HepG2 (cell line): ENCODE measurements around the gene CDK17. TPM values are rescaled to one million over a fixed set of nuclear protein-coding genes. Genes with fewer than 3 reads are reported as not detected.
A peak's percentile ranks its signal among the peaks of the same experiment; 100 is the strongest.

Source experiments
- ATAC-seq: fragments of 200-7000 bp; cut with Tn5 transposase; 3 replicates; pipeline ENCODE4 v1.9.1; 2020; ENCODE audit warnings: mild to moderate bottlenecking, moderate library complexity
- BruUV-seq: library from RNA; stranded (reverse); fragments of 400-500 nt; replicated peaks from 2 replicates; lab custom pipeline; 2021; lab: Mats Ljungman, UMichigan
- CTCF ChIA-PET: fragments of 300-600 bp; formaldehyde crosslinking; extraction: SDS; loops from one replicate; lab custom pipeline; 2021; ENCODE audit warnings: low total read pairs, inconsistent platforms, low intra/inter-chr PET ratio; lab: Yijun Ruan, JAX
- POLR2A ChIA-PET: fragments of 350-600 bp; sonication (Branson Sonifier 250); formaldehyde crosslinking; loops from one replicate; lab custom pipeline; 2020; ENCODE audit warnings: antibody characterized with exemption, inconsistent platforms; lab: Yijun Ruan, JAX
- DNase-seq: peaks from one replicate; pipeline ENCODE4 v3.0.0-alpha.2; 2015; ENCODE audit warnings: low spot score
- FAIRE-seq: peaks from 3 replicates; lab custom pipeline; 2011; peaks lifted over from hg19 to GRCh38; lab: Jason Lieb, UNC
- H2AFZ ChIP-seq: one replicate; pipeline ENCODE4 v1.6.1; 2011; ENCODE audit warnings: low read length, inconsistent platforms
- H3K27ac ChIP-seq: fragments of 300-600 bp; 3 replicates; pipeline ENCODE4 v1.8.0; 2011; ENCODE audit warnings: mixed run types, mild to moderate bottlenecking, mixed read lengths, low read length, inconsistent platforms; ENCODE audit not compliant: insufficient read depth; ENCODE audit errors: extremely low read length
- H3K27me3 ChIP-seq, 2 experiments: fragments of 200-600 bp in 1 of 2; 2 replicates in 1 of 2; 3 replicates in 1 of 2; pipeline versions ENCODE4 v1.6.0 to v1.8.0; 2011; ENCODE audit warnings: low read length in 2 of 2, mild to moderate bottlenecking in 2 of 2, moderate library complexity in 2 of 2, inconsistent platforms in 1 of 2; ENCODE audit not compliant: insufficient read depth in 2 of 2, control insufficient read depth in 1 of 2
- H3K36me3 ChIP-seq, 2 experiments: fragments of 200-600 bp in 1 of 2; replicated peaks in 1 of 2; 2 replicates in 1 of 2; 3 replicates in 1 of 2; pipeline versions ENCODE4 v1.5.1 to v1.8.0; 2011; ENCODE audit warnings: low read length in 2 of 2, inconsistent platforms in 1 of 2; ENCODE audit not compliant: insufficient read depth in 2 of 2, control insufficient read depth in 1 of 2
- H3K4me1 ChIP-seq: 2 replicates; pipeline ENCODE4 v1.5.1; 2012; ENCODE audit warnings: low read length, inconsistent platforms; ENCODE audit not compliant: insufficient read depth
- H3K4me2 ChIP-seq: 2 replicates; pipeline ENCODE4 v1.6.0; 2011; ENCODE audit warnings: low read depth, low read length, inconsistent platforms
- H3K4me3 ChIP-seq, 3 experiments: fragments of 200-600 bp in 1 of 3; sonication (generic), shearing (Covaris generic) in 1 of 3; replicated peaks in 1 of 3; 2 replicates each; pipeline ENCODE4 v1.5.1; 2011 to 2016; ENCODE audit warnings: low read length in 3 of 3, inconsistent platforms in 2 of 3, low read depth in 2 of 3, mild to moderate bottlenecking in 2 of 3, control low read depth in 1 of 3, mixed read lengths in 1 of 3; ENCODE audit not compliant: insufficient read depth in 1 of 3
- H3K79me2 ChIP-seq: one replicate; pipeline ENCODE4 v1.6.1; 2011; ENCODE audit warnings: low read length, inconsistent platforms; ENCODE audit not compliant: insufficient read depth
- H3K9ac ChIP-seq: 2 replicates; pipeline ENCODE4 v1.6.0; 2011; ENCODE audit warnings: mild to moderate bottlenecking, low read depth, low read length, inconsistent platforms; ENCODE audit not compliant: insufficient read depth
- H3K9me3 ChIP-seq: 2 replicates; pipeline ENCODE4 v1.5.1; 2012; ENCODE audit warnings: mild to moderate bottlenecking, low read length
- H4K20me1 ChIP-seq: 2 replicates; pipeline ENCODE4 v1.6.0; 2011; ENCODE audit warnings: inconsistent platforms, mild to moderate bottlenecking, low read length, moderate library complexity; ENCODE audit not compliant: insufficient read depth
- ELF3 ChIP-seq: IDR thresholded peaks from 2 replicates; pipeline ENCODE4 v1.6.1; 2016; ENCODE audit warnings: missing genetic modification reagents, missing compliant biosample characterization
- HOXA5 ChIP-seq: sonication (generic); formaldehyde crosslinking; IDR thresholded peaks from 2 replicates; pipeline ENCODE4 v1.4.0; 2020; ENCODE audit warnings: missing genetic modification reagents
- KDM5A ChIP-seq: fragments of 200-600 bp; sonication (generic); IDR thresholded peaks from 2 replicates; pipeline ENCODE4 v1.7.0; 2018; ENCODE audit warnings: antibody characterized with exemption, mild to moderate bottlenecking, low read length, borderline replicate concordance
- MED1 ChIP-seq: sonication (generic); formaldehyde crosslinking; IDR thresholded peaks from 2 replicates; pipeline ENCODE4 v1.4.0; 2020; ENCODE audit warnings: missing genetic modification reagents
- NFE2L2 ChIP-seq: fragments of 150-350 bp; IDR thresholded peaks from 2 replicates; pipeline ENCODE4 v1.6.1; 2014; ENCODE audit warnings: low read length
- NFKB2 ChIP-seq: sonication (generic); formaldehyde crosslinking; IDR thresholded peaks from 2 replicates; pipeline ENCODE4 v1.4.0; 2020; ENCODE audit warnings: missing genetic modification reagents, borderline replicate concordance
- PAF1 ChIP-seq: IDR thresholded peaks from 2 replicates; pipeline ENCODE4 v1.6.1; 2016; ENCODE audit warnings: missing genetic modification reagents, missing compliant biosample characterization
- RARA ChIP-seq: IDR thresholded peaks from 2 replicates; pipeline ENCODE4 v1.6.1; 2016; ENCODE audit warnings: missing genetic modification reagents, missing compliant biosample characterization
- RFX3 ChIP-seq: IDR thresholded peaks from 2 replicates; pipeline ENCODE4 v1.6.1; 2016; ENCODE audit warnings: missing biosample characterization, missing genetic modification reagents
- RFXAP ChIP-seq: sonication (generic); formaldehyde crosslinking; IDR thresholded peaks from 2 replicates; pipeline ENCODE4 v1.4.0; 2020; ENCODE audit warnings: missing genetic modification reagents, borderline replicate concordance
- SAP130 ChIP-seq: IDR thresholded peaks from 2 replicates; pipeline ENCODE4 v1.6.1; 2016; ENCODE audit warnings: low read depth
- ZBTB8A ChIP-seq: sonication (generic); formaldehyde crosslinking; IDR thresholded peaks from 2 replicates; pipeline ENCODE4 v1.4.0; 2020; ENCODE audit warnings: mild to moderate bottlenecking, low read depth, missing genetic modification reagents, borderline replicate concordance
- ZNF550 ChIP-seq: sonication (generic); formaldehyde crosslinking; IDR thresholded peaks from 2 replicates; pipeline ENCODE4 v1.4.0; 2020; ENCODE audit warnings: mild to moderate bottlenecking, missing genetic modification reagents, borderline replicate concordance
- ZNF619 ChIP-seq: sonication (generic); formaldehyde crosslinking; IDR thresholded peaks from 2 replicates; pipeline ENCODE4 v1.4.0; 2020; ENCODE audit warnings: mild to moderate bottlenecking, missing genetic modification reagents
- WGBS: methylation state at CpG from one replicate; pipeline ENCODE4 v1.1.6; 2017; ENCODE audit warnings: low lambda C conversion rate; 5-methylcytosine and 5-hydroxymethylcytosine counted together
- in situ Hi-C: cut with HindIII; loops from 2 replicates; pipeline ENCODE4 v1.10.0; 2017; ENCODE audit warnings: low pct_unique_long_range_greater_than_20kb; ENCODE audit not compliant: extremely low pct_ligation_motif_present
- intact Hi-C: fragments of 100-400 bp; cut with micrococcal nuclease; formaldehyde crosslinking; loops from one replicate; pipeline ENCODE4 v1.10.0; 2022; ENCODE audit not compliant: unreplicated experiment
- polyA plus RNA-seq, 8 experiments: library from polyadenylated mRNA; depleted of rRNA in 3 of 8; stranded (reverse) in 7 of 8; unstranded in 1 of 8; fragments of >200 nt; fragmentation: Illumina TruSeq in 4 of 8; extraction: Trizol in 4 of 8; gene quantifications; 2 replicates each; pipeline versions ENCODE4 v1.2.1 to v1.2.3, GENCODE V29; 2011 to 2016; ENCODE audit warnings: low read depth in 4 of 8, missing spikeins in 1 of 8, mixed read lengths in 1 of 8; ENCODE audit not compliant: insufficient read depth in 1 of 8
- total RNA-seq, 5 experiments: library from RNA; depleted of rRNA; stranded (reverse); fragments of >200 nt; fragmentation: Illumina TruSeq; extraction: Trizol; gene quantifications; 2 replicates each; pipeline ENCODE4 v1.2.3, GENCODE V29; 2016; ENCODE audit warnings: low read depth in 1 of 5
- TF ChIP-seq, protein P1 (sequence below): IDR thresholded peaks from 2 replicates; pipeline ENCODE4 v1.4.0; 2020; ENCODE audit warnings: mild to moderate bottlenecking, missing genetic modification reagents
- TF ChIP-seq, protein P2 (sequence below): sonication (generic); IDR thresholded peaks from 2 replicates; pipeline ENCODE4 v1.6.1; 2016; ENCODE audit warnings: low read depth, borderline replicate concordance
- TF ChIP-seq, protein P3 (sequence below): sonication (generic); formaldehyde crosslinking; IDR thresholded peaks from 2 replicates; pipeline ENCODE4 v1.4.0; 2020; ENCODE audit warnings: missing genetic modification reagents, borderline replicate concordance

CDK17 gene
- total and polyA plus RNA-seq, 2 of the 13 experiments (the other 11 are each of a cell fraction or from before 2014, with no cell fraction given), result 9.9 to 22.3 TPM

DNA sequence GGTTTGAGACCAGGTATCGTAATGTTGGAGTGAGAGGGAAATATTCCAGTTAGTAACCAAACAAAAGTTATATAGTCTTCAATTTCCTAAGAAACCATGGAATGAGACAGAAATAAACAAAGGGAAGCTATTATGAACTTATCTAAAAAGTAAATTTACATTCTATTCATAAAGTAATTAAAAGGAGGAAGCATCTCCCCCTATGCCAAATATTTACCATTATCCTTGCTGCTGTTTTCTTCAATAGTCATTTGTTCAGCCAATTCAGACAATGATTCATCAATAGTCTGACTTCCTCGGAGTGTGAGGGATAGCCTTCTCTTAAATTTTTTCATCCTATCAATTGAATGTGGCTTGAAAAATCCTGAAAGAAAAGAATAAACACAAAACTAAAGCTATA lies 65.7 kb downstream of the CDK17 start (continued):
- TF ChIP-seq KDM5A (no peak), RARA (peak; percentile 48), ZNF550 (CRISPR knock-in tag) (no peak), ELF3 (CRISPR knock-in tag) (peak; percentile 63; the same call in 1 of the 2 replicates), NFE2L2 (no peak), RFX3 (CRISPR knock-in tag) (no peak), MED1 (CRISPR knock-in tag) (0 out of 2 replicates have a peak, but pooled peaks have one; percentile 24), RFXAP (CRISPR knock-in tag) (no peak), ZBTB8A (CRISPR knock-in tag) (no peak), SAP130 (CRISPR knock-in tag) (peak; percentile 34; the same call in 1 of the 2 replicates)
- TF ChIP-seq, protein P1, sequence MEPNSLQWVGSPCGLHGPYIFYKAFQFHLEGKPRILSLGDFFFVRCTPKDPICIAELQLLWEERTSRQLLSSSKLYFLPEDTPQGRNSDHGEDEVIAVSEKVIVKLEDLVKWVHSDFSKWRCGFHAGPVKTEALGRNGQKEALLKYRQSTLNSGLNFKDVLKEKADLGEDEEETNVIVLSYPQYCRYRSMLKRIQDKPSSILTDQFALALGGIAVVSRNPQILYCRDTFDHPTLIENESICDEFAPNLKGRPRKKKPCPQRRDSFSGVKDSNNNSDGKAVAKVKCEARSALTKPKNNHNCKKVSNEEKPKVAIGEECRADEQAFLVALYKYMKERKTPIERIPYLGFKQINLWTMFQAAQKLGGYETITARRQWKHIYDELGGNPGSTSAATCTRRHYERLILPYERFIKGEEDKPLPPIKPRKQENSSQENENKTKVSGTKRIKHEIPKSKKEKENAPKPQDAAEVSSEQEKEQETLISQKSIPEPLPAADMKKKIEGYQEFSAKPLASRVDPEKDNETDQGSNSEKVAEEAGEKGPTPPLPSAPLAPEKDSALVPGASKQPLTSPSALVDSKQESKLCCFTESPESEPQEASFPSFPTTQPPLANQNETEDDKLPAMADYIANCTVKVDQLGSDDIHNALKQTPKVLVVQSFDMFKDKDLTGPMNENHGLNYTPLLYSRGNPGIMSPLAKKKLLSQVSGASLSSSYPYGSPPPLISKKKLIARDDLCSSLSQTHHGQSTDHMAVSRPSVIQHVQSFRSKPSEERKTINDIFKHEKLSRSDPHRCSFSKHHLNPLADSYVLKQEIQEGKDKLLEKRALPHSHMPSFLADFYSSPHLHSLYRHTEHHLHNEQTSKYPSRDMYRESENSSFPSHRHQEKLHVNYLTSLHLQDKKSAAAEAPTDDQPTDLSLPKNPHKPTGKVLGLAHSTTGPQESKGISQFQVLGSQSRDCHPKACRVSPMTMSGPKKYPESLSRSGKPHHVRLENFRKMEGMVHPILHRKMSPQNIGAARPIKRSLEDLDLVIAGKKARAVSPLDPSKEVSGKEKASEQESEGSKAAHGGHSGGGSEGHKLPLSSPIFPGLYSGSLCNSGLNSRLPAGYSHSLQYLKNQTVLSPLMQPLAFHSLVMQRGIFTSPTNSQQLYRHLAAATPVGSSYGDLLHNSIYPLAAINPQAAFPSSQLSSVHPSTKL (CRISPR knock-in tag), result peak; percentile 82; the same call in 1 of the 2 replicates

DNA sequence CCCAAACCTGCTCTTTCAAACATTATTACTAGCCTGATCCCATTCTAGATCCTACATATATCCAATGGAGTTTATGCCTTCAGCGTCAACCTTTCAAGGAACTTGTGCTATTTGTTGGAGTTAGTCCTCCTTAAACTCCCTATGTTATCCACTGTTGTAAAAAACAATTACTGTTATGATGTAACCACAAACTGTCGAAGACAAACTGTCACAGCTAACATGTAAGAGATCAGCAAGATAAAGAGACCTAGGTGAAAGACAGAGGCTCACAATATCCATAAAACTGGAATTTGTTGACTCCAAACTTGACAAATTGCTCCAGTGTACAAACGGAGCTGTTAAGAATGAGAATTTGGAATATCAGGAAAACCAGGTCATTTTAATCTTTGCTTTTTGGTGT lies 70.7 kb downstream of the CDK17 start:
- ChIA-PET CTCF (no interaction called here), POLR2A (no interaction called here)
- in situ Hi-C loops, result no loop called here
- Histone ChIP-seq H3K79me2 (no peaks in the 10 kb centered on the region), H3K9ac (no peak overlapping the region), H2AFZ (no peak overlapping the region), H4K20me1 (no peaks in the 10 kb centered on the region), H3K4me3 (no peak overlapping the region), H3K27me3 (no peaks in the 10 kb centered on the region), H3K9me3 (no peaks in the 10 kb centered on the region), H3K4me2 (no peak overlapping the region), H3K36me3 (peaks cover 0 to 15% of the 10 kb centered on the region in 2 experiments; a peak in 3 of 5 replicates), H3K4me1 (peaks cover 12% of the 10 kb centered on the region), H3K27ac (no peak overlapping the region)
- no TSS peak for BruUV-seq
- ATAC-seq (no peak), FAIRE-seq (no peak), DNase-seq (no peak)
- WGBS, result 92% methylated on average over 3 of the region's 3 CpGs
- intact Hi-C loops, result no loop called here
- TF ChIP-seq HOXA5 (CRISPR knock-in tag), result no peak
- TF ChIP-seq, protein P2, sequence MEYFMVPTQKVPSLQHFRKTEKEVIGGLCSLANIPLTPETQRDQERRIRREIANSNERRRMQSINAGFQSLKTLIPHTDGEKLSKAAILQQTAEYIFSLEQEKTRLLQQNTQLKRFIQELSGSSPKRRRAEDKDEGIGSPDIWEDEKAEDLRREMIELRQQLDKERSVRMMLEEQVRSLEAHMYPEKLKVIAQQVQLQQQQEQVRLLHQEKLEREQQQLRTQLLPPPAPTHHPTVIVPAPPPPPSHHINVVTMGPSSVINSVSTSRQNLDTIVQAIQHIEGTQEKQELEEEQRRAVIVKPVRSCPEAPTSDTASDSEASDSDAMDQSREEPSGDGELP, result no peak
- TF ChIP-seq PAF1 (CRISPR knock-in tag), result no peak
- TF ChIP-seq, protein P3, sequence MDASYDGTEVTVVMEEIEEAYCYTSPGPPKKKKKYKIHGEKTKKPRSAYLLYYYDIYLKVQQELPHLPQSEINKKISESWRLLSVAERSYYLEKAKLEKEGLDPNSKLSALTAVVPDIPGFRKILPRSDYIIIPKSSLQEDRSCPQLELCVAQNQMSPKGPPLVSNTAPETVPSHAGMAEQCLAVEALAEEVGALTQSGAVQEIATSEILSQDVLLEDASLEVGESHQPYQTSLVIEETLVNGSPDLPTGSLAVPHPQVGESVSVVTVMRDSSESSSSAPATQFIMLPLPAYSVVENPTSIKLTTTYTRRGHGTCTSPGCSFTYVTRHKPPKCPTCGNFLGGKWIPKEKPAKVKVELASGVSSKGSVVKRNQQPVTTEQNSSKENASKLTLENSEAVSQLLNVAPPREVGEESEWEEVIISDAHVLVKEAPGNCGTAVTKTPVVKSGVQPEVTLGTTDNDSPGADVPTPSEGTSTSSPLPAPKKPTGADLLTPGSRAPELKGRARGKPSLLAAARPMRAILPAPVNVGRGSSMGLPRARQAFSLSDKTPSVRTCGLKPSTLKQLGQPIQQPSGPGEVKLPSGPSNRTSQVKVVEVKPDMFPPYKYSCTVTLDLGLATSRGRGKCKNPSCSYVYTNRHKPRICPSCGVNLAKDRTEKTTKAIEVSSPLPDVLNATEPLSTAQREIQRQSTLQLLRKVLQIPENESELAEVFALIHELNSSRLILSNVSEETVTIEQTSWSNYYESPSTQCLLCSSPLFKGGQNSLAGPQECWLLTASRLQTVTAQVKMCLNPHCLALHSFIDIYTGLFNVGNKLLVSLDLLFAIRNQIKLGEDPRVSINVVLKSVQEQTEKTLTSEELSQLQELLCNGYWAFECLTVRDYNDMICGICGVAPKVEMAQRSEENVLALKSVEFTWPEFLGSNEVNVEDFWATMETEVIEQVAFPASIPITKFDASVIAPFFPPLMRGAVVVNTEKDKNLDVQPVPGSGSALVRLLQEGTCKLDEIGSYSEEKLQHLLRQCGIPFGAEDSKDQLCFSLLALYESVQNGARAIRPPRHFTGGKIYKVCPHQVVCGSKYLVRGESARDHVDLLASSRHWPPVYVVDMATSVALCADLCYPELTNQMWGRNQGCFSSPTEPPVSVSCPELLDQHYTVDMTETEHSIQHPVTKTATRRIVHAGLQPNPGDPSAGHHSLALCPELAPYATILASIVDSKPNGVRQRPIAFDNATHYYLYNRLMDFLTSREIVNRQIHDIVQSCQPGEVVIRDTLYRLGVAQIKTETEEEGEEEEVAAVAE, result no peak
- no peak for TF ChIP-seq ZNF619 (CRISPR knock-in tag)
- no peak for TF ChIP-seq NFKB2 (CRISPR knock-in tag)
